Ishikawa (cell line): ENCODE data around the gene THYN1.
A peak's percentile ranks its signal among the peaks of the same experiment; 100 is the strongest.

Experiments used
- CEBPB ChIP-seq: IDR thresholded peaks from 2 replicates; pipeline ENCODE4 v1.6.1; 2012
- CREB1 ChIP-seq: IDR thresholded peaks from 2 replicates; pipeline ENCODE4 v1.6.1; 2012; ENCODE audit warnings: low read depth
- EGR1 ChIP-seq: IDR thresholded peaks from 2 replicates; pipeline ENCODE4 v1.6.1; 2012
- EP300 ChIP-seq: IDR thresholded peaks from 2 replicates; pipeline ENCODE4 v1.6.1; 2012; ENCODE audit warnings: borderline replicate concordance
- FOXM1 ChIP-seq: IDR thresholded peaks from 2 replicates; pipeline ENCODE4 v1.6.1; 2012; ENCODE audit warnings: low read depth, borderline replicate concordance
- NFIC ChIP-seq: IDR thresholded peaks from 2 replicates; pipeline ENCODE4 v1.6.1; 2012
- RAD21 ChIP-seq: IDR thresholded peaks from 2 replicates; pipeline ENCODE4 v1.6.1; 2012; ENCODE audit warnings: low read depth
- TAF1 ChIP-seq: IDR thresholded peaks from 2 replicates; pipeline ENCODE4 v1.6.1; 2012; ENCODE audit warnings: low read depth, mild to moderate bottlenecking
- TCF12 ChIP-seq: IDR thresholded peaks from 2 replicates; pipeline ENCODE4 v1.6.1; 2012; ENCODE audit warnings: low read depth
- TEAD4 ChIP-seq: IDR thresholded peaks from 2 replicates; pipeline ENCODE4 v1.6.1; 2012
- YY1 ChIP-seq: IDR thresholded peaks from 2 replicates; pipeline ENCODE4 v1.6.1; 2012; ENCODE audit warnings: low read depth
- ZBTB7A ChIP-seq: IDR thresholded peaks from 2 replicates; pipeline ENCODE4 v1.6.1; 2012; ENCODE audit warnings: low read depth
- TF ChIP-seq, protein P1 (sequence below): IDR thresholded peaks from 2 replicates; pipeline ENCODE4 v1.6.1; 2012
- TF ChIP-seq, protein P2 (sequence below): IDR thresholded peaks from 2 replicates; pipeline ENCODE4 v1.6.1; 2012; ENCODE audit warnings: low read depth, mild to moderate bottlenecking
- TF ChIP-seq, protein P3 (sequence below): IDR thresholded peaks from 2 replicates; pipeline ENCODE4 v1.6.1; 2012

THYN1 gene

DNA sequence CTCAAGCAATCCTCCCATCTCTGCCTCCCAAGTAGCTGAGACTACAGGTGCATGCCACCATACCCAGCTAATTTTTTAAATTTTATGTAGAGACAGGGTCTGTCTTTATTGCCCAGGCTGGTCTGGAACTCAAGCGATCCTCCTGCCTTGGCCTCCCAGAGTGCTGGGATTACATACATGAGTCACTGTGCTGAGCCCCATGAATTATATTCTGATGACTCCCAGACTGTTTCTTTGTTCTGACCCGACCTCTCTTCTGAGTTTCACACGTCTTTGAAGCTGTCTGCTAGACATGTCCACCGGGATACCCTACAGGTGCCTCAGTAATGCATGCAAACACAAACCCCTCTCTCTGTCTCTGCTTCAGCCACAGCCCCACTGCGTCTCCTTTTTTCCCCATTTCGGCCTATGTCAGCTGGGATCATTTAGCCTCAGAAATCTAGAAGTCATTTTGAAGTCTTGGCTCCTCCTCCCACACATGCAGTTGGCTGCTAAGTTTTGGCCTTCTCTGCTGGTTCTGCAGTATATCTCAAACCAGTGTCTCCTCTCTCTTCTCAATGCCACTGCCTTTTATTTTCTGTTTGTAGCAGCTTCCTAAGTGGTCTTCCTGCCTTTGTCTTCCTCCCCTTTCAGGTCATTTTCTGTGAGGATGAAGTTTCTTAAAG, 23.9 kb downstream of the THYN1 start:
- TF ChIP-seq TCF12 (no peak), EP300 (no peak), CEBPB (no peak), TAF1 (no peak), RAD21 (no peak), ZBTB7A (no peak)
- TF ChIP-seq, protein P1, sequence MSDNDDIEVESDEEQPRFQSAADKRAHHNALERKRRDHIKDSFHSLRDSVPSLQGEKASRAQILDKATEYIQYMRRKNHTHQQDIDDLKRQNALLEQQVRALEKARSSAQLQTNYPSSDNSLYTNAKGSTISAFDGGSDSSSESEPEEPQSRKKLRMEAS: no peak
- TF ChIP-seq, protein P2, sequence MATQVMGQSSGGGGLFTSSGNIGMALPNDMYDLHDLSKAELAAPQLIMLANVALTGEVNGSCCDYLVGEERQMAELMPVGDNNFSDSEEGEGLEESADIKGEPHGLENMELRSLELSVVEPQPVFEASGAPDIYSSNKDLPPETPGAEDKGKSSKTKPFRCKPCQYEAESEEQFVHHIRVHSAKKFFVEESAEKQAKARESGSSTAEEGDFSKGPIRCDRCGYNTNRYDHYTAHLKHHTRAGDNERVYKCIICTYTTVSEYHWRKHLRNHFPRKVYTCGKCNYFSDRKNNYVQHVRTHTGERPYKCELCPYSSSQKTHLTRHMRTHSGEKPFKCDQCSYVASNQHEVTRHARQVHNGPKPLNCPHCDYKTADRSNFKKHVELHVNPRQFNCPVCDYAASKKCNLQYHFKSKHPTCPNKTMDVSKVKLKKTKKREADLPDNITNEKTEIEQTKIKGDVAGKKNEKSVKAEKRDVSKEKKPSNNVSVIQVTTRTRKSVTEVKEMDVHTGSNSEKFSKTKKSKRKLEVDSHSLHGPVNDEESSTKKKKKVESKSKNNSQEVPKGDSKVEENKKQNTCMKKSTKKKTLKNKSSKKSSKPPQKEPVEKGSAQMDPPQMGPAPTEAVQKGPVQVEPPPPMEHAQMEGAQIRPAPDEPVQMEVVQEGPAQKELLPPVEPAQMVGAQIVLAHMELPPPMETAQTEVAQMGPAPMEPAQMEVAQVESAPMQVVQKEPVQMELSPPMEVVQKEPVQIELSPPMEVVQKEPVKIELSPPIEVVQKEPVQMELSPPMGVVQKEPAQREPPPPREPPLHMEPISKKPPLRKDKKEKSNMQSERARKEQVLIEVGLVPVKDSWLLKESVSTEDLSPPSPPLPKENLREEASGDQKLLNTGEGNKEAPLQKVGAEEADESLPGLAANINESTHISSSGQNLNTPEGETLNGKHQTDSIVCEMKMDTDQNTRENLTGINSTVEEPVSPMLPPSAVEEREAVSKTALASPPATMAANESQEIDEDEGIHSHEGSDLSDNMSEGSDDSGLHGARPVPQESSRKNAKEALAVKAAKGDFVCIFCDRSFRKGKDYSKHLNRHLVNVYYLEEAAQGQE: no peak

DNA sequence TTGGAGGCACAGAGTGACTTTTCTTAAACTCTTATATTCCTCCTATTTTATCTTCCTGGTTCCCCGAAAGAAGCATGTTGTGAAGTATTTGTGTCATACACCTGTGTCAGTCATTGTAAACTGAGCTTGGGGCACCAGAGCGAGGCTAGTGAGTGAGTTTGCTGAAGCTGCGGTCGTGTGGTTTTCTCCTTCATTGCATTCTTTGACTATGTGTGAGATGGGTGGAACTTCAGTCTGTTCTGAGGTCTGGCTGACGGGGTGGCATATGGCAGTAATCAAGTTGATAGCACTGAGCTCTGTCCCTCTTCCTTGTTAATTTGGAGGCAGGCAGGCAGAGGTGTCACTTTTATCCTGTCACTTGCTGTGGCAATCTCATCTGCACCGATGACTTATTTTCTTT, 24.5 kb downstream of the THYN1 start:
- TF ChIP-seq NFIC (no peak), YY1 (no peak), CEBPB (no peak), EP300 (no peak), TCF12 (no peak), TAF1 (no peak), TEAD4 (no peak), ZBTB7A (no peak), FOXM1 (no peak)
- TF ChIP-seq, protein P1: no peak

DNA sequence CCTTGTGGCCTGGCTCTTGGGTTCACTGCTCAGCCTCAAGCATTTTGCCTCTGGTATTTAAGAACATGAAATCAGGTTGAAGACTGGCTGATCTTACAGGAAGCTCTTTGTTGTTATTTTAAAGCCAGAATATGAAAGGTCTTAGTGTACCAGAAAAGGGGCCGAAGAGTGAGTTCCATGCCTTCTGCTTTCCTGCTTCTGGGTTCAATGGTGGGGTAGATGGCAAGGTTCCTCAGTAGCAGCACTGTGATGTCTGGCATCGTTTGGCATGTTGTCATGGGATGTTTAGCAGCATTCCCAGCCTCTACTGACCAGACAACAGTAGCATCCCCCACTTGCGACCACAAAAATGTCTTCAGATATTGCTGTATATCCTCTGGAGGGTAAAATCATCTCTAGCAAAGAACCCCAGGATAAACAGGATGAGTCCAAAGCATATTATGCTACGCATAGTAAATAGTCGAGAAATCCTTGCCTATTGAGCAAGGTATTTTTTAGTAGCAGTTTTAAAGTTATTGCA, 26.3 kb downstream of the THYN1 start:
- no peak for TF ChIP-seq EGR1
- no peak for TF ChIP-seq TEAD4
- TF ChIP-seq, protein P3, sequence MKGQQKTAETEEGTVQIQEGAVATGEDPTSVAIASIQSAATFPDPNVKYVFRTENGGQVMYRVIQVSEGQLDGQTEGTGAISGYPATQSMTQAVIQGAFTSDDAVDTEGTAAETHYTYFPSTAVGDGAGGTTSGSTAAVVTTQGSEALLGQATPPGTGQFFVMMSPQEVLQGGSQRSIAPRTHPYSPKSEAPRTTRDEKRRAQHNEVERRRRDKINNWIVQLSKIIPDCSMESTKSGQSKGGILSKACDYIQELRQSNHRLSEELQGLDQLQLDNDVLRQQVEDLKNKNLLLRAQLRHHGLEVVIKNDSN: no peak
- no peak for TF ChIP-seq NFIC

DNA sequence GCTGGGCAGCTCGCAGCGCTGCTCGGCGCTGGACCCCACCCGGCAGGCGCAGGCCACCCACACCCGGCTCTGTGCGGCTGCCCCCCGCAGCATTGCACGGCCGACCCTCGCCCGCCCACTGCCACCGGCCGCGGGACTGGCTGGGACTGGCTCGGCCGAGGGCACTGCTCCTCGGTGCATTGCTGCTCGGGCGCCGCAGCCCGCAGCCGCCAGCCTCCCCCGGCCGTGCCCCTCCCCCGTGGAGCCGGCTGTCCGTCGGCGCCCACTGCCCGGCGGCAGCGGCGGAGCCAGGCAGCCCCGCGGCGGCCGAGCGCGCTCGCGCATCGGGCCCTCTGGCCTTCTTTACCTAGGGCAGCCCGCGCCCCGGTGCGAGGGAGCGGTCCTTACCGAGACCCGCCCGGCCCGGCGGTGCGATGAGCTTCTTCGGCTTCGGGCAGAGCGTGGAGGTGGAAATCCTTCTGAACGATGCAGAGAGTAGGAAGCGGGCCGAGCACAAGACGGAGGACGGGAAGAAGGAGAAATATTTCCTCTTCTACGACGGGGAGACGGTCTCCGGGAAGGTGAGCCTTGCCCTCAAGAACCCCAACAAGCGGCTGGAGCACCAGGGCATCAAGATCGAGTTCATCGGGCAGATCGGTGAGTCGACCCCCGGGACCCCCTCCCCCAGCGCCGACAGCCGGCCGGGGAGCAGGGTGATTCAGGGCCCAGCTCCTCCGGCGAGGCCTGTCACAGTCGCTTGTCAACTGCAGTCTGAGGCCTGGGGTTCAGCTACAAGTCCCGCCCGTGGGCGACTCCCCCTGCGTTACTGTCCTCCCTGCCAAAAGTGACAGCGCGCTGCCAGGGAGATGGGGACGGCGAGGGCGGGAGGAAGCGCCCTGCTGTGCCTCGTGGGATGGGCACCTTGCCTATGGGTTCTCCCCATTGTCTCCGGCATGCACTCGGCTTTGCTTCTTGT, 28.2 kb downstream of the THYN1 start:
- TF ChIP-seq TCF12 (no peak), NFIC (no peak), ZBTB7A (peak; percentile 89)
- TF ChIP-seq, protein P1: peak; percentile 54
- TF ChIP-seq, protein P3: no peak

DNA sequence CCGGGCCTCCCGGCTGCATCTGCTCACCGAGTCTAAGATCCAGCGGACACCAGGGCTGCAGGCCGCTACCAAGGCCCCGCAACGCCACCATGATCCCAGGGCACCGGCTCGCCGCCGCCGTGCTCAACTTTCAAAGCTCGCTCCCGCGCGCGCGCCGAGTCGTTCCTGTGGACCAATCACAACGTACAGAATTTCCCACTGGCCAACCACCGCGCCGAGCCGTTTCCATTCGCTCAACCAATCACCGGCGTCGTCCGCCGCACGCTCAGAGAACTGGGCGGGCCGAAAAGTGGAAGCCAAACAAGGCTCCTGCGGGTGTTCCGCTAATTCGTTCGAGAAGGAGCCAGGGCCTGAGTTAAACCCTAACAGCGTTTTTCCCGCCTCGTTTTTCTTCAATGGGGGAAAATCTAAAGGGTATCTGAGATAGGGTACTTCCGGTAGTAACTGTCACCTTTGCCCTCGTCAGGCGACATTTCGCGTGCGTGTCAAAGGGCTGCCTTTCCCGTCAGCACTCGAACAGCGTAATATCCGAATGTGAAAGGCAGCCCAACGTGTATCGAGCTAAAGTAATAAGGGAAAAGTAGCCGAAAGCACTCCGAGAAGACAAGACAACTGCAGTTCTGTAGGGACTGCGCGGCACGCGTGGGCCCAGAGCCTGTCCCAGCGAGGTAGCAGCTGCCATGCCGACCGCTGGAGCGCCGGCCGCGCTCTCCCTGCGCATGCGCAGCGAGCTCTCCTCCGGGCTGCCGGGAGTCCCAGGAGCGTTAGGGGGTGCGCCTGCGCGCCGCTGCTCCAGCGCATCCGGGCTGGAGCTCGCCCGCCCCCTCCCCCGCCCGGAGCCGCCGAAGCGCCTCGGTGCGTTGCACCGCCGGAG, 29.1 kb downstream of the THYN1 start, which contains the start of the genes NCAPD3 and VPS26B:
TSS of gene NCAPD3 (minus strand) at position 132 of the 874 bp plus-strand sequence. CDS start at position 91, 41 bp downstream.
TSS of gene VPS26B (plus strand) at position 836 of the 874 bp plus-strand sequence. CDS start 452 bp downstream, outside the sequence.
- TF ChIP-seq TEAD4 (no peak), CREB1 (no peak), EGR1 (no peak), TAF1 (peak; percentile 55; the same call in 1 of the 2 replicates), RAD21 (no peak), YY1 (peak; percentile 78), TCF12 (0 out of 2 replicates have a peak, but pooled peaks have one; percentile 19), EP300 (no peak)
- TF ChIP-seq, protein P1: peak; percentile 86

DNA sequence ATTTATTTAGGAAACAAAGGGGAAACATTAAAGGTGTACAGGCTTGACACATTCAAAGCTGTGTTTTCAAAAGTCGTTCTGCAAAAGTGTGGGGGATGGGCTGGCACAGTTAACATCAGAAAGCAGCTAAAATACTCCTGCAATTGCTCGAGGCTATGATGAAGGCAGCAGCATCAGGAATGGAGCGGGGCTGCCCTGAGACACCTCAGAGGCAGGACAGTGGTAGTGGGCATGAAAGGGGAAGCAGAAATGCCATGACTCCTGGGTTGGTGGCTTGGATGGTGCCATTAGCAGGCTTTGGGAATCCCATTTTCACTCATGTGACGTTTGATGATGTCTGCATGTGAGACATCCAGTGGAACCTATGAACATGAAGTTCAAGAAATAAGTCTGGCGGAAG, 30.0 kb downstream of the THYN1 start:
- TF ChIP-seq CREB1 (no peak), FOXM1 (no peak), NFIC (no peak), EGR1 (no peak), TAF1 (no peak), RAD21 (no peak), ZBTB7A (no peak), CEBPB (no peak), TCF12 (no peak), EP300 (no peak), YY1 (no peak), TEAD4 (no peak)
- TF ChIP-seq, protein P2: no peak
- TF ChIP-seq, protein P1: no peak
- TF ChIP-seq, protein P3: no peak
